PC-9 (cell line): ENCODE results near the gene ZNF816. TPM values are rescaled to one million over a fixed set of nuclear protein-coding genes. Genes with fewer than 3 reads are reported as not detected.

Source experiments
- BruUV-seq: library from RNA; stranded (reverse); fragments of 400-500 nt; replicated peaks from 2 replicates; lab custom pipeline; 2021; lab: Mats Ljungman, UMichigan
- CTCF ChIA-PET: fragments of 300-600 bp; sonication (Branson Sonifier 250); formaldehyde crosslinking; loops from one replicate; lab custom pipeline; 2022; ENCODE audit warnings: antibody characterized with exemption; lab: Charles Lee
- POLR2A ChIA-PET: fragments of 300-600 bp; sonication (Branson Sonifier 250); formaldehyde crosslinking; loops from one replicate; lab custom pipeline; 2022; ENCODE audit warnings: antibody characterized with exemption; ENCODE audit not compliant: unreplicated experiment; lab: Charles Lee
- DNase-seq, 2 experiments: peaks; one replicate each; pipeline versions ENCODE4 v3.0.0 to v3.0.0-alpha.2; 2015 to 2022; ENCODE audit warnings: mixed read lengths in 1 of 2
- H2AFZ ChIP-seq: fragments of 200-600 bp; sonication (generic); 2 replicates; pipeline ENCODE4 v1.8.1; 2017; ENCODE audit warnings: antibody characterized with exemption
- H3F3A ChIP-seq: fragments of 200-600 bp; sonication (generic); 2 replicates; pipeline ENCODE4 v1.8.1; 2017; ENCODE audit warnings: antibody characterized with exemption, mild to moderate bottlenecking, low read depth; ENCODE audit not compliant: insufficient read depth
- H3K27ac ChIP-seq: fragments of 200-600 bp; sonication (generic); 2 replicates; pipeline ENCODE4 v1.6.1; 2016; ENCODE audit warnings: mixed run types
- H3K27me3 ChIP-seq: fragments of 200-600 bp; sonication (generic); 2 replicates; pipeline ENCODE4 v1.6.1; 2016; ENCODE audit warnings: low read depth, mixed run types; ENCODE audit not compliant: insufficient read depth
- H3K36me3 ChIP-seq: fragments of 200-600 bp; sonication (generic); 2 replicates; pipeline ENCODE4 v1.6.1; 2016; ENCODE audit warnings: low read depth, mixed run types
- H3K4me1 ChIP-seq: fragments of 200-600 bp; sonication (generic); replicated peaks from 2 replicates; pipeline ENCODE4 v1.6.1; 2016; ENCODE audit warnings: mixed run types; ENCODE audit not compliant: insufficient read depth
- H3K4me2 ChIP-seq: fragments of 200-600 bp; sonication (generic); 2 replicates; pipeline ENCODE4 v1.6.1; 2017; ENCODE audit warnings: mixed run types
- H3K4me3 ChIP-seq: fragments of 200-600 bp; sonication (generic); 2 replicates; pipeline ENCODE4 v1.6.1; 2016; ENCODE audit warnings: mixed run types
- H3K79me2 ChIP-seq: fragments of 200-600 bp; sonication (generic); 2 replicates; pipeline ENCODE4 v1.6.1; 2017; ENCODE audit warnings: low read depth, mixed run types
- H3K9me2 ChIP-seq: fragments of 200-600 bp; sonication (generic); 2 replicates; pipeline ENCODE4 v1.8.1; 2017; ENCODE audit warnings: mild to moderate bottlenecking; ENCODE audit not compliant: insufficient read depth
- H3K9me3 ChIP-seq: fragments of 200-600 bp; sonication (generic); 2 replicates; pipeline ENCODE4 v1.8.1; 2016; ENCODE audit warnings: low read depth; ENCODE audit not compliant: insufficient read depth
- H4K20me1 ChIP-seq: fragments of 200-600 bp; sonication (generic); 2 replicates; pipeline ENCODE4 v1.8.1; 2017; ENCODE audit not compliant: insufficient read depth
- EZH2 ChIP-seq: fragments of 200-600 bp; sonication (generic); IDR thresholded peaks from 2 replicates; pipeline ENCODE4 v1.8.0; 2017; ENCODE audit warnings: antibody characterized with exemption, low read depth
- intact Hi-C: fragments of 100-400 bp; cut with micrococcal nuclease; formaldehyde crosslinking; loops from one replicate; pipeline ENCODE4 v1.10.0; 2022; ENCODE audit not compliant: unreplicated experiment
- total RNA-seq: library from RNA; stranded (reverse); gene quantifications from 2 replicates; pipeline ENCODE4 v1.2.3, GENCODE V29; 2021
- TF ChIP-seq, protein P1 (sequence below): fragments of 200-600 bp; sonication (generic); conservative IDR thresholded peaks from 2 replicates; pipeline ENCODE4 v1.6.1; 2017; ENCODE audit warnings: mixed run types, antibody characterized with exemption, mild to moderate bottlenecking, moderate library complexity

The ZNF816 gene
- total RNA-seq, 1 experiment from 2014 or later = 11.8 TPM

DNA sequence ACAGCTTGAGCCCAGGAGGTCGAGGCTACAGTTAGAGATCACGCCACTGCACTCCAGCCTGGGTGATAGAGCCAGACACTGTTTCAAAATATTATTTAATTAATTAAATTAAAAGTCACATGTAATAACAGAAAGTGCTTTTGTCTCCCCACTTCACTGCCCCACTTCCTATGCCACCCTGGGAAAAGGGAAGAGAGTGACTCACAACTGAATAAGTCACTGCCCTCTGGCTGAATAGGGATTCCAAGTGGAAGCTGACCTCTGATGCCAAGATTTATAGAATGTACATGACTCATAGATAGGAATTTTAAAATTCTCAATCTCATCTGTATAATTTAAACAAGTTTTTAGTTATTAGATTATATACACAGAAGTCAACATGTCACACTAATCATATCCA lies 28.8 kb upstream of the ZNF816 start:
- no peak for TF ChIP-seq EZH2
- TF ChIP-seq, protein P1, sequence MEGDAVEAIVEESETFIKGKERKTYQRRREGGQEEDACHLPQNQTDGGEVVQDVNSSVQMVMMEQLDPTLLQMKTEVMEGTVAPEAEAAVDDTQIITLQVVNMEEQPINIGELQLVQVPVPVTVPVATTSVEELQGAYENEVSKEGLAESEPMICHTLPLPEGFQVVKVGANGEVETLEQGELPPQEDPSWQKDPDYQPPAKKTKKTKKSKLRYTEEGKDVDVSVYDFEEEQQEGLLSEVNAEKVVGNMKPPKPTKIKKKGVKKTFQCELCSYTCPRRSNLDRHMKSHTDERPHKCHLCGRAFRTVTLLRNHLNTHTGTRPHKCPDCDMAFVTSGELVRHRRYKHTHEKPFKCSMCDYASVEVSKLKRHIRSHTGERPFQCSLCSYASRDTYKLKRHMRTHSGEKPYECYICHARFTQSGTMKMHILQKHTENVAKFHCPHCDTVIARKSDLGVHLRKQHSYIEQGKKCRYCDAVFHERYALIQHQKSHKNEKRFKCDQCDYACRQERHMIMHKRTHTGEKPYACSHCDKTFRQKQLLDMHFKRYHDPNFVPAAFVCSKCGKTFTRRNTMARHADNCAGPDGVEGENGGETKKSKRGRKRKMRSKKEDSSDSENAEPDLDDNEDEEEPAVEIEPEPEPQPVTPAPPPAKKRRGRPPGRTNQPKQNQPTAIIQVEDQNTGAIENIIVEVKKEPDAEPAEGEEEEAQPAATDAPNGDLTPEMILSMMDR = no peak
- peaks cover 10% of the 10 kb centered on the region for H3K9me3 ChIP-seq
- H2AFZ ChIP-seq = peak overlapping the region; percentile 54
- POLR2A ChIA-PET = interaction anchor here (0.6 kb wide), 1 partner anchor 50 kb away, joined by 3 read pairs; no protein-coding TSS in a partner anchor
- peak overlapping the region; percentile 89 for H3K27ac ChIP-seq
- H3K4me1 ChIP-seq = peaks cover 25% of the 10 kb centered on the region; the same call in 1 of the 2 replicates
- H3K9me2 ChIP-seq = no peaks in the 10 kb centered on the region
- no peaks in the 10 kb centered on the region for H3K79me2 ChIP-seq
- H3K27me3 ChIP-seq = no peaks in the 10 kb centered on the region
- peak; percentile 60 to 96 for DNase-seq
- intact Hi-C loops = loop anchor here (1.0 to 10.0 kb wide), 5 partner anchors 28 to 206 kb away; partner anchors contain the start of genes ZNF320 and ZNF347
- H3K36me3 ChIP-seq = no peaks in the 10 kb centered on the region
- H3F3A ChIP-seq = peaks cover 11% of the 10 kb centered on the region
- peak overlapping the region; percentile 52 for H3K4me3 ChIP-seq
- BruUV-seq = no TSS peak
- no peaks in the 10 kb centered on the region for H4K20me1 ChIP-seq
- CTCF ChIA-PET = no interaction called here
- peak overlapping the region; percentile 81 for H3K4me2 ChIP-seq

DNA sequence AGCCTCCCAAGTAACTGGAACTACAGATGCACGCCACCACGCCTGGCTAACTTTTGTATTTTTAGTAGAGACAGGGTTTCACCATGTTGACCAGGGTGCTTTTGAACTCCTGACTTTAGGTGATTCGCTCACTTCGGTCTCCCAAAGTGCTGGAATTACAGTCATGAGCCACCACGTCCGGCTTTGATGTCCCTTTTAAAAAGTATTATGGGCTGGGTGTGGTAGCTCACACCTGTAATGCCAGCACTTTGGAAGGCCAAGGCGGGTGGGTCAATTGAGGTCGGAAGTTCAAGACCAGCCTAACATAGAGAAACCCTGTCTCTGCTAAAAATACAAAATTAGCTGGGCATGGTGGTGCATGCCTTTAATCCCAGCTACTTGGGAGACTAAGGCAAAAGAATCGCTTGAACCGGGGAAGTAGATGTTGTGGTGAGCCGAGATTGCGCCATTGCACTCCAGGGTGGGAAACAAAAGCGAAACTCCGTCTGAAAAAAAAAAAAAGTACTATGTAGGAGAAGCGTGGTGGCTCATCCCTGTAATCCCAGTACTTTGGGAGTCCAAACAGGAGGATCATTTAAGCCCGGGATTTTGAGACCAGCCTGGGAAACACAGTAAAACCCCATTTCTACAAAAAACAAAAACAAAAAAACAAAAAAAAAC lies 28.2 kb upstream of the ZNF816 start:
- CTCF ChIA-PET = interaction anchor here (0.6 kb wide), 2 partner anchors 262 to 800 kb away, joined by 4 read pairs; no protein-coding TSS in a partner anchor
- Histone ChIP-seq H3F3A (peaks cover 11% of the 10 kb centered on the region), H3K9me2 (no peaks in the 10 kb centered on the region), H3K4me1 (peaks cover 25% of the 10 kb centered on the region; the same call in 1 of the 2 replicates), H3K9me3 (peaks cover 9% of the 10 kb centered on the region), H3K27ac (peak overlapping the region; percentile 89), H3K4me2 (peak overlapping the region; percentile 81), H2AFZ (peak overlapping the region; percentile 54), H3K79me2 (no peaks in the 10 kb centered on the region), H3K36me3 (no peaks in the 10 kb centered on the region), H3K4me3 (peak overlapping the region; percentile 52), H4K20me1 (no peaks in the 10 kb centered on the region), H3K27me3 (no peaks in the 10 kb centered on the region)
- BruUV-seq = TSS peak; percentile 28
- intact Hi-C loops = loop anchor here (1.0 to 10.0 kb wide), 5 partner anchors 28 to 206 kb away; partner anchors contain the start of genes ZNF320 and ZNF347
- POLR2A ChIA-PET = no interaction called here
- TF ChIP-seq EZH2 = no peak
- TF ChIP-seq, protein P1 = no peak
- peak; percentile 45 to 77 for DNase-seq

DNA sequence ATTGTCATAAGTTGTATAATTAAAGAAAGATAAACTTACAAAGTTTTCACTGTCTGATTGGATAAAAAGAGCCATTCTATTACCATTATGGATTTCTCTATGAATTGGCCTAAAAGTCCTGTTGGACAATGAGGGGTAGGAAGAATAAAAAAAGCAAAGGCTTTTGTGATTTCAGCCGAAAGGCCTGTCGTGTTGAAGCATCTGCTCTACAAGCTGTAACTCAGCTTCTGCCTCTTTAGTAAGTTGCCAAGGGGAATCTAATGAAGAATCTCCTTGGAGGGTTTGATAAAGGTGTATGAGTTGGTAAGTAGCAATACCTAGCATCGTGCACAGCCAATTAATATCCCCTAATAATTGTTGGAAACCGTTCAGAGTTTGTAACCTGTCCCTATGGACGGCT lies 25.8 kb upstream of the ZNF816 start:
- Histone ChIP-seq H3K4me1 (peaks cover 25% of the 10 kb centered on the region; the same call in 1 of the 2 replicates), H3K9me2 (no peaks in the 10 kb centered on the region), H3K27me3 (no peaks in the 10 kb centered on the region), H3K79me2 (no peaks in the 10 kb centered on the region), H3K4me2 (no peak overlapping the region), H3K27ac (no peak overlapping the region), H2AFZ (no peak overlapping the region), H3K4me3 (no peak overlapping the region), H4K20me1 (no peaks in the 10 kb centered on the region), H3K36me3 (0 out of 2 replicates have a peak, but pooled peaks cover 7% of the 10 kb centered on the region), H3K9me3 (peaks cover 26% of the 10 kb centered on the region), H3F3A (peaks cover 7% of the 10 kb centered on the region; the same call in 1 of the 2 replicates)
- no TSS peak for BruUV-seq
- ChIA-PET CTCF (no interaction called here), POLR2A (no interaction called here)
- TF ChIP-seq, protein P1 = no peak
- no peak for TF ChIP-seq EZH2
- intact Hi-C loops = no loop called here
- DNase-seq = no peak
